ENCODE data around the gene GTF2H1.
A peak's percentile ranks its signal among the peaks of the same experiment; 100 is the strongest.

- no peak for TF ChIP-seq CTCF (IDR thresholded peaks at IDR 0.05)
- peak in 1 of 2 donors; percentile 94 for TF ChIP-seq POLR2A (IDR thresholded peaks at IDR 0.05)
Observed at GRCh38 chr11:18394275-18394927, 72.0 kb downstream of the GTF2H1 start, which contains the start of gene LDHA.
